Measurements from ENCODE around the gene GAN.

DNA sequence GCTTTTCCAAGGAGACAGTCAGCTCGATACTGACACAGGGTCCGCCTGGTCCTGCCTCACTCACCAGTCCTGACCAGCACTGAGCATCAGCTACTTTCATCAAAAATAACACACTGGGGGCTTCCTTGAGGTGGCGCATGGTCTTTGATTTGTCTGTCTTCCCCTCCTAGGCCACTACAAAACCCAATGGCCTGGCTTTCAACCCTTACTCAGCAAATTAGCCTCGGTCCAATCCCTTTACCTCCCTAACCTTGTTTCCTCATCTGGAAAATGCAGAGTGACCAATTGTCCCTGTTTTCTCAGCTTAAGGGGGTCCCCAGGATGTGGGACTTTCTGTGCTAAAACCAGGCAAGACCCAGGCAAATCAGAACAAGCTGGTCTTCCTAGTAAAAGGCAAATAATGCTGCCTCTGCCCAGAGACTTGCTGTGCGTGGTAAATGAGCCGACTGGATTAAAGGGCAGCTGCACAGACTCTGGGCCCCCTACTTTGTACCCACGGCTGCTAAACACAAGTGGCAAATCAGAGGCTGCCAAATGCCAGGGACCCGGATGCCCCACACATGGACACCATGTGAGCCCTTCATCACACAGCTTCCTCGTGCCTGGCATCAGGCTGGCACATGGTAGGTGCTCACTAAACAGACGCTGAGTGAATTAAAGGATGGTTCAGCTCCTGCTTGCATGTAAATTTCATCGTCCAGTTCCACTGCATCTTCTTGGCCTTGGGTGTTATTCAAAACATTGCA is 98.7 kb downstream of the GAN start:
- TF ChIP-seq, protein P1, sequence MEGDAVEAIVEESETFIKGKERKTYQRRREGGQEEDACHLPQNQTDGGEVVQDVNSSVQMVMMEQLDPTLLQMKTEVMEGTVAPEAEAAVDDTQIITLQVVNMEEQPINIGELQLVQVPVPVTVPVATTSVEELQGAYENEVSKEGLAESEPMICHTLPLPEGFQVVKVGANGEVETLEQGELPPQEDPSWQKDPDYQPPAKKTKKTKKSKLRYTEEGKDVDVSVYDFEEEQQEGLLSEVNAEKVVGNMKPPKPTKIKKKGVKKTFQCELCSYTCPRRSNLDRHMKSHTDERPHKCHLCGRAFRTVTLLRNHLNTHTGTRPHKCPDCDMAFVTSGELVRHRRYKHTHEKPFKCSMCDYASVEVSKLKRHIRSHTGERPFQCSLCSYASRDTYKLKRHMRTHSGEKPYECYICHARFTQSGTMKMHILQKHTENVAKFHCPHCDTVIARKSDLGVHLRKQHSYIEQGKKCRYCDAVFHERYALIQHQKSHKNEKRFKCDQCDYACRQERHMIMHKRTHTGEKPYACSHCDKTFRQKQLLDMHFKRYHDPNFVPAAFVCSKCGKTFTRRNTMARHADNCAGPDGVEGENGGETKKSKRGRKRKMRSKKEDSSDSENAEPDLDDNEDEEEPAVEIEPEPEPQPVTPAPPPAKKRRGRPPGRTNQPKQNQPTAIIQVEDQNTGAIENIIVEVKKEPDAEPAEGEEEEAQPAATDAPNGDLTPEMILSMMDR (conservative IDR thresholded peaks at IDR 0.05; ENCODE audit: low read depth, low read length), result no peak
- TF ChIP-seq EZH2 (IDR thresholded peaks at IDR 0.05; ENCODE audit: low read length, unreplicated experiment) (no peak), EZH2phosphoT487 (IDR thresholded peaks at IDR 0.05; ENCODE audit: borderline replicate concordance, low read length) (no peak)
